Glomerular visceral epithelial cell (primary cell): ENCODE results near the gene EML5.

Experiments
- DNase-seq: peaks from one replicate; pipeline ENCODE4 v3.0.0-alpha.2; 2016; ENCODE audit errors: extremely low spot score

EML5 gene

DNA sequence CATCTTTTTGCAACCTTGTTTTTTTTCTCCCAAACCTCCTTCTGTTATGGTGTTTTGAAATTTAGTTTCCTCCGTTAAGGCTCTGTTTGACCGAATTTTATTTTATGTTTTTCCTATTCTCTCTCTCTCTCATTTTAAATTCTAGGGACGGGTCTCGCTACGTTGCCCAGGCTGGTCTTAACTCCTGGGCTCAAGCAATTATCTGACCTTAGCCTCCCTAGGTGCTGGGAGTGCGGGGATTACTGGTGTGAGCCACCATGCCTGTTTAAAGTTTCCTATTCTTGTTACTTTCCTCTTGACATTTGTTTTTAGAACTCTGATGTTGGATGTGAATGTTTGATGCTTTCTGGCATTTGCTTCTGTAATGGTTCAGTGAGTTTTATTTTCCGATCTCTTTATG lies 228.9 kb downstream of the EML5 start:
- DNase-seq: no peak

DNA sequence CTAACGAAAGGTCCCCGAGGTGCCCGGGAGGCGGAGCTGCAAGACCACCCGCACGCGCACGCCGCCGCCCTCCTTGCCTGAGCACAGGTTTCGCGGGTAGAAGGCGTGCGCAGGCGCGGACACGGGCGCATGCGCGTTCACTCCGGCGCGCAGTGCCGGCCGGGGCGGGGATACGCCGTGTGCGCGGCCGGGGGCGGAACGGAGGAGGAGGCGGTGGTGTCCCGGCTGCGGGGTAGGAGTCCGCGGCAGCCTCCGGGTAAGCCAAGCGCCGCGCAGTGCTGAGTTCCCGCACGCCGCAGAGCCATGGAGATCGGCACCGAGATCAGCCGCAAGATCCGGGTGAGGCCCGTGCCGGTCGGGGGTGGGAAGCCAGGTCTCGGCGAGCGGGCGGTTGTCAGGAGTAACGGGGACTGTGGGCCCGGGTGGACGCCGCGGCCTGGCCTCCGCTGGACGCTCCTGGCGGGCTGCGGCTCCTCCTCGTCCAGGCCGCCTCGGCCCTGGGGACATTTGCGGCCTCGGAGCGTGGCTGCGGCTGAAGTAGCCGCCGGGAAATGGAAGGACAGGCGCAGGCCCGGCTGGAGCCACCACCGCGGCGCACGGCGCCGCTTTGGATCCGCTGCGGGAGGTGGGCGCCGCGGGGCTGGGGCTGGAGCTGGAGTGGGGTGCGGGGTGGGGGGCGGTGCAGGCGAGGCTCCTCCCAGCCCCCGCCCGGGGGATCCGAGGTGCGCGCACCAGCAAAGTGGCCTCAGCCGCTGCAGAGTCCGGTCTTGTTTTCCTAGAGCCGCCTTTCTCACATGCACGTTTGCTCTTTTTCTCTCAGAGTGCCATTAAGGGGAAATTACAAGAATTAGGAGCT lies 229.7 kb downstream of the EML5 start, which contains the start of gene ZC3H14:
TSS of gene ZC3H14 (plus strand) at position 207 of the 856 bp plus-strand sequence. CDS start at position 304, 97 bp downstream.
- peak; percentile 93 for DNase-seq

- DNase-seq: no peak
Measured at GRCh38 chr14:88562532-88562830, 230.3 kb downstream of the EML5 start.
